Fibroblast of villous mesenchyme (primary cell): ENCODE results near the gene SSB. TPM values are rescaled to one million over a fixed set of nuclear protein-coding genes. Genes with fewer than 3 reads are reported as not detected.
"Not testable (repeated sequence)": the region's sequence is repeated elsewhere in the genome, so short reads cannot be mapped to it uniquely, and the experiment has no call there.

ENCODE experiments used
- DNase-seq: peaks from one replicate; pipeline ENCODE4 v3.0.0-alpha.2; 2010; ENCODE audit warnings: low read depth
- H3K4me3 ChIP-seq: 2 replicates; pipeline ENCODE4 v1.5.1; 2011; ENCODE audit warnings: low read depth, mild to moderate bottlenecking, low read length
- CTCF ChIP-seq: IDR thresholded peaks from 2 replicates; pipeline ENCODE4 v1.5.1; 2012; ENCODE audit warnings: low read depth, mild to moderate bottlenecking, low read length; ENCODE audit not compliant: insufficient read depth
- total RNA-seq: library from RNA; depleted of rRNA; stranded (reverse); fragments of >200 nt; gene quantifications from 2 replicates; pipeline ENCODE4 v1.2.3, GENCODE V29; 2012

SSB gene
- total RNA-seq, 1 donor, result 125 TPM

GRCh38 chr2:169803480-169803879 lies 4.8 kb downstream of the SSB start:
- H3K4me3 ChIP-seq, result no peak overlapping the region
- no peak for DNase-seq
- TF ChIP-seq CTCF, result no peak

- TF ChIP-seq CTCF, result no peak
- no peak overlapping the region for H3K4me3 ChIP-seq
- peak; percentile 54 for DNase-seq
These were observed 7.9 kb downstream of the SSB start for GRCh38 chr2:169806586-169806985.

- H3K4me3 ChIP-seq, result no peak overlapping the region
- no peak for TF ChIP-seq CTCF
- DNase-seq, result peak; percentile 73
These were observed 9.6 kb downstream of the SSB start for GRCh38 chr2:169808221-169808620.

- peak; percentile 58 for DNase-seq
- TF ChIP-seq CTCF, result no peak
- H3K4me3 ChIP-seq, result no peak overlapping the region
These were observed 17.2 kb downstream of the SSB start for GRCh38 chr2:169815849-169816248.

- DNase-seq, H3K4me3 ChIP-seq: not testable (repeated sequence)
These were observed 18.3 kb downstream of the SSB start for GRCh38 chr2:169816961-169817360.

- not testable (repeated sequence) for DNase-seq, H3K4me3 ChIP-seq
These were observed 18.7 kb downstream of the SSB start for GRCh38 chr2:169817369-169817768.

GRCh38 chr2:169818241-169818640 lies 19.6 kb downstream of the SSB start:
- H3K4me3 ChIP-seq, result no peak overlapping the region
- no peak for DNase-seq
- TF ChIP-seq CTCF, result no peak

- DNase-seq, result peak; percentile 38
- TF ChIP-seq CTCF, result no peak
These were observed 20.4 kb downstream of the SSB start for GRCh38 chr2:169819106-169819505.

GRCh38 chr2:169820101-169820500 lies 21.4 kb downstream of the SSB start:
- H3K4me3 ChIP-seq, result not testable (repeated sequence)
- DNase-seq, result peak; percentile 28

More at GRCh38 chr2:169819106-169819505, 20.4 kb downstream of the SSB start:
- no peak overlapping the region for H3K4me3 ChIP-seq
